ENCODE results near the gene CLDN1.

Gene CLDN1

DNA sequence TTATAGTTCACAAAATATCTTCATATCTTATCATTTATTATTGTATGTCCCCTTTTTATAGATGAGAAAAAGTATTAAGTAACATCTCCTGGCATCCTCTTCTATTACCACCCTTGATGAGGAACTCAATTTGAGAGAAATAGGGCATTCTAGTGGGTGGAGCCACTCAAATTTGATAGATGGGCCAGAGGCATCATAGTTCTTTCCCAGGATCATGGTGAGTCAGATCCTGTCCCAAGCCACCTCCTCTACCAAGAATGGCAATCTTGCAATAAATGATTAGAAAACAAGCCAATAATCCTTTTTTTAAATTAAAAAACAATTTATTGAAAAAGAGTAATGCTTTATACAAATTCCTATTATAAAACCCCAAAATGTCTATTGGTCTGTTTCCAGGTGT is 16.8 kb downstream of the CLDN1 start:
- Histone ChIP-seq H3K36me3 (ENCODE audit: insufficient read depth, low read length) (no peaks in the 10 kb centered on the region), H3K4me2 (ENCODE audit: insufficient read depth, low read length) (no peak overlapping the region), H3K9ac (ENCODE audit: low read depth, low read length) (no peak overlapping the region), H2AFZ (ENCODE audit: low read depth, low read length) (no peak overlapping the region), H3K9me3 (ENCODE audit: insufficient read depth, low read length, severe bottlenecking) (no peaks in the 10 kb centered on the region), H3K79me2 (ENCODE audit: insufficient read depth, low read length) (no peaks in the 10 kb centered on the region), H3K27me3 (ENCODE audit: insufficient read depth, low read length, poor library complexity) (no peaks in the 10 kb centered on the region), H3K4me1 (ENCODE audit: insufficient read depth, low read length) (no peaks in the 10 kb centered on the region), H4K20me1 (ENCODE audit: insufficient read depth, low read length) (no peaks in the 10 kb centered on the region), H3K27ac (ENCODE audit: low read length) (no peak overlapping the region), H3K4me3 (ENCODE audit: low read depth in 1 of 2, low read length in 2 of 2) (no peak overlapping the region)
- ATAC-seq (ENCODE audit: insufficient read depth, low read depth), result no peak
- no peak for DNase-seq
- no peak for TF ChIP-seq EZH2 (IDR thresholded peaks at IDR 0.05; ENCODE audit: borderline replicate concordance, low read depth, low read length, severe bottlenecking)
- TF ChIP-seq, protein P1, sequence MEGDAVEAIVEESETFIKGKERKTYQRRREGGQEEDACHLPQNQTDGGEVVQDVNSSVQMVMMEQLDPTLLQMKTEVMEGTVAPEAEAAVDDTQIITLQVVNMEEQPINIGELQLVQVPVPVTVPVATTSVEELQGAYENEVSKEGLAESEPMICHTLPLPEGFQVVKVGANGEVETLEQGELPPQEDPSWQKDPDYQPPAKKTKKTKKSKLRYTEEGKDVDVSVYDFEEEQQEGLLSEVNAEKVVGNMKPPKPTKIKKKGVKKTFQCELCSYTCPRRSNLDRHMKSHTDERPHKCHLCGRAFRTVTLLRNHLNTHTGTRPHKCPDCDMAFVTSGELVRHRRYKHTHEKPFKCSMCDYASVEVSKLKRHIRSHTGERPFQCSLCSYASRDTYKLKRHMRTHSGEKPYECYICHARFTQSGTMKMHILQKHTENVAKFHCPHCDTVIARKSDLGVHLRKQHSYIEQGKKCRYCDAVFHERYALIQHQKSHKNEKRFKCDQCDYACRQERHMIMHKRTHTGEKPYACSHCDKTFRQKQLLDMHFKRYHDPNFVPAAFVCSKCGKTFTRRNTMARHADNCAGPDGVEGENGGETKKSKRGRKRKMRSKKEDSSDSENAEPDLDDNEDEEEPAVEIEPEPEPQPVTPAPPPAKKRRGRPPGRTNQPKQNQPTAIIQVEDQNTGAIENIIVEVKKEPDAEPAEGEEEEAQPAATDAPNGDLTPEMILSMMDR (IDR thresholded peaks at IDR 0.05; ENCODE audit: borderline replicate concordance, extremely low read depth, low read length, poor library complexity, severe bottlenecking), result no peak

- ATAC-seq (ENCODE audit: insufficient read depth, low read depth) (no peak), DNase-seq (no peak)
- no peaks in the 10 kb centered on the region for H4K20me1 ChIP-seq (ENCODE audit: insufficient read depth, low read length)
- no peak overlapping the region for H3K27ac ChIP-seq (ENCODE audit: low read length)
- no peaks in the 10 kb centered on the region for H3K27me3 ChIP-seq (ENCODE audit: insufficient read depth, low read length, poor library complexity)
- no peak overlapping the region for H3K4me3 ChIP-seq (ENCODE audit: low read depth in 1 of 2, low read length in 2 of 2)
- H3K36me3 ChIP-seq (ENCODE audit: insufficient read depth, low read length), result no peaks in the 10 kb centered on the region
- no peak overlapping the region for H3K9ac ChIP-seq (ENCODE audit: low read depth, low read length)
- H3K9me3 ChIP-seq (ENCODE audit: insufficient read depth, low read length, severe bottlenecking), result no peaks in the 10 kb centered on the region
- no peak for TF ChIP-seq EZH2 (IDR thresholded peaks at IDR 0.05; ENCODE audit: borderline replicate concordance, low read depth, low read length, severe bottlenecking)
- TF ChIP-seq, protein P1 (IDR thresholded peaks at IDR 0.05; ENCODE audit: borderline replicate concordance, extremely low read depth, low read length, poor library complexity, severe bottlenecking), result no peak
- no peak overlapping the region for H2AFZ ChIP-seq (ENCODE audit: low read depth, low read length)
- no peak overlapping the region for H3K4me2 ChIP-seq (ENCODE audit: insufficient read depth, low read length)
- H3K4me1 ChIP-seq (ENCODE audit: insufficient read depth, low read length), result no peaks in the 10 kb centered on the region
- no peaks in the 10 kb centered on the region for H3K79me2 ChIP-seq (ENCODE audit: insufficient read depth, low read length)
Measured at GRCh38 chr3:190303884-190304283, 18.4 kb downstream of the CLDN1 start.

GRCh38 chr3:190302212-190302867 is 19.9 kb downstream of the CLDN1 start:
- ATAC-seq (ENCODE audit: insufficient read depth, low read depth), result no peak
- H2AFZ ChIP-seq (ENCODE audit: low read depth, low read length), result no peak overlapping the region
- no peaks in the 10 kb centered on the region for H3K4me1 ChIP-seq (ENCODE audit: insufficient read depth, low read length)
- H3K27me3 ChIP-seq (ENCODE audit: insufficient read depth, low read length, poor library complexity), result no peaks in the 10 kb centered on the region
- no peaks in the 10 kb centered on the region for H3K9me3 ChIP-seq (ENCODE audit: insufficient read depth, low read length, severe bottlenecking)
- H3K36me3 ChIP-seq (ENCODE audit: insufficient read depth, low read length), result no peaks in the 10 kb centered on the region
- no peak overlapping the region for H3K27ac ChIP-seq (ENCODE audit: low read length)
- no peak for DNase-seq
- no peaks in the 10 kb centered on the region for H3K79me2 ChIP-seq (ENCODE audit: insufficient read depth, low read length)
- no peak overlapping the region for H3K9ac ChIP-seq (ENCODE audit: low read depth, low read length)
- no peak overlapping the region for H3K4me2 ChIP-seq (ENCODE audit: insufficient read depth, low read length)
- no peaks in the 10 kb centered on the region for H4K20me1 ChIP-seq (ENCODE audit: insufficient read depth, low read length)
- H3K4me3 ChIP-seq (ENCODE audit: low read depth in 1 of 2, low read length in 2 of 2), result no peak overlapping the region
- TF ChIP-seq, protein P1 (IDR thresholded peaks at IDR 0.05; ENCODE audit: borderline replicate concordance, extremely low read depth, low read length, poor library complexity, severe bottlenecking), result no peak
- no peak for TF ChIP-seq EZH2 (IDR thresholded peaks at IDR 0.05; ENCODE audit: borderline replicate concordance, low read depth, low read length, severe bottlenecking)
